Measurements from ENCODE around the gene ANKFN1. TPM values are rescaled to one million over a fixed set of nuclear protein-coding genes. Genes with fewer than 3 reads are reported as not detected.
"Not testable (repeated sequence)": the region's sequence is repeated elsewhere in the genome, so short reads cannot be mapped to it uniquely, and the experiment has no call there.

The ANKFN1 gene
- total RNA-seq, 1 experiment from 2014 or later, result not detected

DNA sequence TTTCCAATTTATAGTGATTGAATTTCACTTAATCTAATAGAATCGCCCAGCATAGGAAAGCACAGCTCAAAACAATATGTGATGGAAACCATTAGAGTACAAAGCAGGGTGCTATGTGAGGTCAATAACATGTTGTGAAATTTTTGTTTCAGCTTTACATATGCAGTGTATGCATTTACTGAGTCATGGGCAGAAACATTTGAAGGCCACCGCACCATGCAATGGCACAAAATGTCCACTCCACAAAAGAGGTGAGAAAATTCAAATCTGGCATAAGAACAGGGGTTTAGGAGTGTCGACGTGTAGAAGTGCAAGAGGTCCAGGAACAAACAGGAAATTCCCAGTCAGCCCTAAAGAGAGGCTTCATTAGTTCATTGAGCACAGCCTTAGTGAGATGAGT is 131.2 kb downstream of the ANKFN1 start:
- DNase-seq, result no peak
- Histone ChIP-seq H2AK5ac (ENCODE audit: insufficient read length, low read length) (no peak overlapping the region), H3K18ac (ENCODE audit: insufficient read length, low read depth, low read length) (no peak overlapping the region), H3K4me1 (ENCODE audit: insufficient read depth, low read length) (peaks cover 2% of the 10 kb centered on the region; the same call in 1 of the 2 replicates), H3K23me2 (ENCODE audit: insufficient read length, low read depth, low read length, poor library complexity, severe bottlenecking) (no peaks in the 10 kb centered on the region), H3K79me2 (ENCODE audit: insufficient read depth, low read length) (no peaks in the 10 kb centered on the region), H3K56ac (ENCODE audit: insufficient read length, low read depth, low read length) (no peak overlapping the region), H4K91ac (ENCODE audit: insufficient read length, low read depth, low read length) (no peak overlapping the region), H4K5ac (ENCODE audit: insufficient read length, low read depth, low read length) (no peak overlapping the region), H3K9ac (ENCODE audit: extremely low read depth, insufficient read length, low read length) (no peak overlapping the region), H2BK5ac (ENCODE audit: insufficient read length, low read length) (no peak overlapping the region), H3K4ac (ENCODE audit: low read depth, low read length) (no peak overlapping the region), H3K9me3 (ENCODE audit: control insufficient read depth, low read depth, low read length) (no peaks in the 10 kb centered on the region), H3T11ph (ENCODE audit: low read length) (no peak overlapping the region), H3K27ac (ENCODE audit: insufficient read length, low read depth, low read length) (no peak overlapping the region), H2AFZ (ENCODE audit: low read length) (no peak overlapping the region), H2BK12ac (ENCODE audit: insufficient read length, low read depth, low read length) (no peak overlapping the region), H4K20me1 (ENCODE audit: control insufficient read depth, insufficient read depth, insufficient read length) (no peaks in the 10 kb centered on the region), H2BK15ac (ENCODE audit: low read depth, low read length) (no peak overlapping the region), H3K4me2 (ENCODE audit: insufficient read depth, insufficient read length, low read length) (no peak overlapping the region), H3K14ac (ENCODE audit: insufficient read depth, low read length) (no peak overlapping the region), H3K23ac (ENCODE audit: insufficient read length, low read depth, low read length) (no peak overlapping the region), H2BK120ac (ENCODE audit: low read depth, low read length, poor library complexity, severe bottlenecking) (no peak overlapping the region), H3K27me3 (ENCODE audit: insufficient read depth, low read length) (no peaks in the 10 kb centered on the region), H4K8ac (replicated peaks; ENCODE audit: insufficient read length, low read depth, low read length) (no peak overlapping the region), H3K79me1 (ENCODE audit: insufficient read depth, low read depth, low read length, poor library complexity, severe bottlenecking) (no peaks in the 10 kb centered on the region), H2BK20ac (ENCODE audit: low read depth, low read length, poor library complexity, severe bottlenecking) (no peak overlapping the region)
- TF ChIP-seq, protein P1, sequence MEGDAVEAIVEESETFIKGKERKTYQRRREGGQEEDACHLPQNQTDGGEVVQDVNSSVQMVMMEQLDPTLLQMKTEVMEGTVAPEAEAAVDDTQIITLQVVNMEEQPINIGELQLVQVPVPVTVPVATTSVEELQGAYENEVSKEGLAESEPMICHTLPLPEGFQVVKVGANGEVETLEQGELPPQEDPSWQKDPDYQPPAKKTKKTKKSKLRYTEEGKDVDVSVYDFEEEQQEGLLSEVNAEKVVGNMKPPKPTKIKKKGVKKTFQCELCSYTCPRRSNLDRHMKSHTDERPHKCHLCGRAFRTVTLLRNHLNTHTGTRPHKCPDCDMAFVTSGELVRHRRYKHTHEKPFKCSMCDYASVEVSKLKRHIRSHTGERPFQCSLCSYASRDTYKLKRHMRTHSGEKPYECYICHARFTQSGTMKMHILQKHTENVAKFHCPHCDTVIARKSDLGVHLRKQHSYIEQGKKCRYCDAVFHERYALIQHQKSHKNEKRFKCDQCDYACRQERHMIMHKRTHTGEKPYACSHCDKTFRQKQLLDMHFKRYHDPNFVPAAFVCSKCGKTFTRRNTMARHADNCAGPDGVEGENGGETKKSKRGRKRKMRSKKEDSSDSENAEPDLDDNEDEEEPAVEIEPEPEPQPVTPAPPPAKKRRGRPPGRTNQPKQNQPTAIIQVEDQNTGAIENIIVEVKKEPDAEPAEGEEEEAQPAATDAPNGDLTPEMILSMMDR (conservative IDR thresholded peaks at IDR 0.05), result no peak
- no CpG with 5 or more reads among the region's 4 CpGs for WGBS (ENCODE audit: extremely low coverage, insufficient read length, low lambda C conversion rate)
- Mint-ChIP-seq H3K4me1 (peaks cover 2% of the 10 kb centered on the region in 2 experiments), H3K27ac (no peak overlapping the region), H3K9me3 (peaks cover 0 to 3% of the 10 kb centered on the region in 2 experiments; a peak in 2 of 5 replicates), H3K36me3 (ENCODE audit: insufficient read depth in 1 of 3, low read depth in 3 of 3) (no peaks in the 10 kb centered on the region), H3K27me3 (ENCODE audit: low read depth) (peaks cover 2% of the 10 kb centered on the region; the same call in 1 of the 2 replicates), H3K4me3 (no peak overlapping the region)

DNA sequence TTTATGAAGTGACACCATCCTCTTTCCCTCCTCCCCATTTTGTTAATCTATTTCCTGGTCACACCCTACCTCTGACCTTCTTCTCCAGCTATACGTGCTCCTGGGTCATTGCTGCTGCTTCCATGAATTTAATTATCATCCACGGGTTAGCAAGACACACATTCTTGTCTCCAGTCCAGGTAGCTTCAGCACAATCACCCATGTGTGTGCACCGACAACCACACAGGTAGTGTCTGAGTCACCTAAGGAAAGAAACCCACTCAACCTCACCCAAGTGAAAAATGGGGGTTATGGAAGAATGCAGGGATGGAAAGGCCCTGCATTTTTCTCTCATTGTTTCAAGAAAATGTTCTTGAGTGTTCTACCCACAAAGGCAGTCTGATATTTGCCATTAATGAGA is 135.5 kb downstream of the ANKFN1 start:
- not testable (repeated sequence) for H3K9me3 Mint-ChIP-seq; H2AK5ac ChIP-seq (ENCODE audit: insufficient read length, low read length); H3K4me2 ChIP-seq (ENCODE audit: insufficient read depth, insufficient read length, low read length); H3K27me3 Mint-ChIP-seq (ENCODE audit: low read depth); H2BK120ac ChIP-seq (ENCODE audit: low read depth, low read length, poor library complexity, severe bottlenecking); H3K4me3 Mint-ChIP-seq; H2BK12ac ChIP-seq (ENCODE audit: insufficient read length, low read depth, low read length); H3K36me3 Mint-ChIP-seq (ENCODE audit: insufficient read depth in 1 of 3, low read depth in 3 of 3); H3T11ph ChIP-seq (ENCODE audit: low read length); H3K18ac ChIP-seq (ENCODE audit: insufficient read length, low read depth, low read length); H3K23ac ChIP-seq (ENCODE audit: insufficient read length, low read depth, low read length); H3K27ac Mint-ChIP-seq; H3K27me3 ChIP-seq (ENCODE audit: insufficient read depth, low read length); H3K14ac ChIP-seq (ENCODE audit: insufficient read depth, low read length); H4K5ac ChIP-seq (ENCODE audit: insufficient read length, low read depth, low read length); H3K56ac ChIP-seq (ENCODE audit: insufficient read length, low read depth, low read length); H2BK15ac ChIP-seq (ENCODE audit: low read depth, low read length); H3K4me1 Mint-ChIP-seq; H3K79me2 ChIP-seq (ENCODE audit: insufficient read depth, low read length); H2AFZ ChIP-seq (ENCODE audit: low read length); H3K79me1 ChIP-seq (ENCODE audit: insufficient read depth, low read depth, low read length, poor library complexity, severe bottlenecking); H4K20me1 ChIP-seq (ENCODE audit: control insufficient read depth, insufficient read depth, insufficient read length); H3K27ac ChIP-seq (ENCODE audit: insufficient read length, low read depth, low read length); DNase-seq; H4K8ac ChIP-seq (replicated peaks; ENCODE audit: insufficient read length, low read depth, low read length); H3K4ac ChIP-seq (ENCODE audit: low read depth, low read length); H2BK20ac ChIP-seq (ENCODE audit: low read depth, low read length, poor library complexity, severe bottlenecking); H3K4me1 ChIP-seq (ENCODE audit: insufficient read depth, low read length); H3K23me2 ChIP-seq (ENCODE audit: insufficient read length, low read depth, low read length, poor library complexity, severe bottlenecking); H2BK5ac ChIP-seq (ENCODE audit: insufficient read length, low read length); H3K9me3 ChIP-seq (ENCODE audit: control insufficient read depth, low read depth, low read length); H4K91ac ChIP-seq (ENCODE audit: insufficient read length, low read depth, low read length); H3K9ac ChIP-seq (ENCODE audit: extremely low read depth, insufficient read length, low read length)
- no CpG with 5 or more reads among the region's 3 CpGs for WGBS (ENCODE audit: extremely low coverage, insufficient read length, low lambda C conversion rate)
